ENCODE results near the gene MBD3.
A peak's percentile ranks its signal among the peaks of the same experiment; 100 is the strongest.
"Not testable (repeated sequence)": the region's sequence is repeated elsewhere in the genome, so short reads cannot be mapped to it uniquely, and the experiment has no call there.

Gene MBD3

GRCh38 chr19:1571358-1571757 is 21.3 kb downstream of the MBD3 start:
- DNase-seq: no peak

- DNase-seq: no peak
Observed at GRCh38 chr19:1570836-1571235, 21.8 kb downstream of the MBD3 start.

- DNase-seq: no peak
Observed at GRCh38 chr19:1569997-1570396, 22.7 kb downstream of the MBD3 start.

GRCh38 chr19:1568320-1569019 is 24.2 kb downstream of the MBD3 start, which contains the start of gene MEX3D:
Gene MEX3D, minus strand, starts transcription at chr19:1568325. Its CDS starts 267 bp downstream, at chr19:1568058.
- peak; percentile 82 to 96 (median 92) for DNase-seq

GRCh38 chr19:1567848-1568227 is 24.8 kb downstream of the MBD3 start:
- no peak for DNase-seq

GRCh38 chr19:1567116-1567847 is 25.4 kb downstream of the MBD3 start:
- DNase-seq: peak; percentile 34 to 67 (median 42)

GRCh38 chr19:1566392-1567115 is 26.1 kb downstream of the MBD3 start:
- DNase-seq: no peak

- no peak for DNase-seq
Observed at GRCh38 chr19:1563251-1563650, 29.4 kb downstream of the MBD3 start.

- DNase-seq: no peak
Observed at GRCh38 chr19:1561236-1561842, 31.3 kb downstream of the MBD3 start.

- DNase-seq: no peak
Observed at GRCh38 chr19:1560286-1560882, 32.3 kb downstream of the MBD3 start.

GRCh38 chr19:1558552-1558951 is 34.1 kb downstream of the MBD3 start:
- DNase-seq: no peak

GRCh38 chr19:1556390-1557070 is 36.1 kb downstream of the MBD3 start:
- DNase-seq: no peak

- no peak for DNase-seq
Observed at GRCh38 chr19:1555487-1556389, 36.9 kb downstream of the MBD3 start.

GRCh38 chr19:1554968-1555367 is 37.7 kb downstream of the MBD3 start:
- no peak for DNase-seq

- no peak for DNase-seq
Observed at GRCh38 chr19:1553415-1553814, 39.2 kb downstream of the MBD3 start.

- DNase-seq: no peak
Observed at GRCh38 chr19:1551068-1552040, 41.3 kb downstream of the MBD3 start.

GRCh38 chr19:1549332-1549945 is 43.2 kb downstream of the MBD3 start:
- DNase-seq: no peak

- DNase-seq: no peak
Observed at GRCh38 chr19:1540365-1540925, 52.2 kb downstream of the MBD3 start.

GRCh38 chr19:1539749-1540148 is 52.9 kb downstream of the MBD3 start:
- not testable (repeated sequence) for DNase-seq
